T-helper 17 cell (primary cell): Measurements from ENCODE around the gene SLC49A3. TPM values are rescaled to one million over a fixed set of nuclear protein-coding genes. Genes with fewer than 3 reads are reported as not detected.

Source experiments
- ATAC-seq: fragments of 150-1000 bp; cut with Tn5 transposase; 2 replicates; pipeline ENCODE4 v1.10.0; 2021; ENCODE audit warnings: mild to moderate bottlenecking, moderate library complexity
- DNase-seq, 3 donors: peaks; one replicate each; pipeline versions ENCODE4 v3.0.0 to v3.0.0-alpha.2; 2020 to 2021
- H3K9me3 ChIP-seq: one replicate; pipeline ENCODE4 v1.7.0; 2013; ENCODE audit warnings: low read length, mild to moderate bottlenecking; ENCODE audit not compliant: control insufficient read depth, poor library complexity, severe bottlenecking
- H3K27ac Mint-ChIP-seq: one replicate; pipeline ENCODE4 v1.8.0; 2022; ENCODE audit warnings: mild to moderate bottlenecking, moderate library complexity, mixed read lengths
- H3K27me3 Mint-ChIP-seq: one replicate; pipeline ENCODE4 v1.8.0; 2022; ENCODE audit warnings: mixed read lengths
- H3K36me3 Mint-ChIP-seq: one replicate; pipeline ENCODE4 v1.8.0; 2022; ENCODE audit warnings: low read depth, mixed read lengths
- H3K4me1 Mint-ChIP-seq: one replicate; pipeline ENCODE4 v1.8.0; 2022; ENCODE audit warnings: mild to moderate bottlenecking, mixed read lengths
- H3K4me3 Mint-ChIP-seq: one replicate; pipeline ENCODE4 v1.8.0; 2022; ENCODE audit warnings: mild to moderate bottlenecking, moderate library complexity, mixed read lengths
- total RNA-seq, 4 donors: library from RNA in 2 of 4; stranded (reverse) in 2 of 4; gene quantifications; one replicate each; pipeline ENCODE4 v1.2.3 and lab custom pipeline; 2022 to 2026

Gene SLC49A3
- total RNA-seq, 2 donors from 2014 or later = 1.1 to 2.7 TPM

DNA sequence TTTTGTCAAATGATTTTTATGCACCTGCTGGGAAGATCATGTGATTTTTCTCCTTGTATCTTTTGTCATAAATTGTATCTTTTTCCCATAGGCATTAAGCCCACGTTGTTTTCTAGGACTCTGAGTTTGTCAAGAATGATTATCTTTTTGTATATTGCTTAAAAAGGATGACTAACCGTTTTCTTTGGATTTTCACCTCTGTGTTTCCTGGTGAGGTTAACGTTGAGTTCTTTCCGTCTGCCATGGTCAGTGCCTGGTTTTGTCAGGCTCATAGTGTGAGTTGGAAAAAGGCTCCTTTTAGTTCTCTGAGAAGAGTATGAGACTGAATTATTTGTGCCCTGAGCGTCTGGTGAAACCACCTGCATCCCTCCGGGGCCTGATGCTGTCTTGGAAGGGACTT is 38.6 kb upstream of the SLC49A3 start:
- ATAC-seq = no peak
- H3K36me3 Mint-ChIP-seq = no peaks in the 10 kb centered on the region
- no peaks in the 10 kb centered on the region for H3K9me3 ChIP-seq
- no peak for DNase-seq
- H3K4me1 Mint-ChIP-seq = peaks cover 17% of the 10 kb centered on the region
- peak overlapping the region; percentile 56 for H3K27ac Mint-ChIP-seq
- H3K27me3 Mint-ChIP-seq = no peaks in the 10 kb centered on the region
- no peak overlapping the region for H3K4me3 Mint-ChIP-seq

DNA sequence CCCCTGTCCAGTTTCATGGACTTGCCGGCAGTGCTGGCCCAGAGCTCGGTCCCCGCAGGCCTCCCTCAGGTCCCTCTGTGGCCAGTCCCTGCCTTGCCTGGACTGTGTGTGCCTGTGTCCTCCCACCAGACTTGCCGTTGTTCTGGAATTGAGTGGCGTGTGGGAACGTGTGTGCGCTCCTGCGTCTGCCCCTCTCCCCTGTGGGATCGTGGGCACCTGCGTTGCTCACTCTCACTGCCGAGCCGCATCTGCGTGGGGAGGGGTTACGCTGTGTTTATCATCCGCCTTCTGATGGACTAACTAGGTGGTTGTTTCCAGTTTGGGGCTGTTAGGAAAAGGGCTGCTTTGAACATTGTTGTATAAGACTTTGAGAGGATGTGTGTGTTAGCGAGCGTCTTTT is 37.9 kb upstream of the SLC49A3 start:
- Mint-ChIP-seq H3K4me3 (no peak overlapping the region), H3K27ac (peak overlapping the region; percentile 34), H3K27me3 (no peaks in the 10 kb centered on the region), H3K36me3 (no peaks in the 10 kb centered on the region), H3K4me1 (peaks cover 17% of the 10 kb centered on the region)
- no peaks in the 10 kb centered on the region for H3K9me3 ChIP-seq
- ATAC-seq (no peak), DNase-seq (no peak)

DNA sequence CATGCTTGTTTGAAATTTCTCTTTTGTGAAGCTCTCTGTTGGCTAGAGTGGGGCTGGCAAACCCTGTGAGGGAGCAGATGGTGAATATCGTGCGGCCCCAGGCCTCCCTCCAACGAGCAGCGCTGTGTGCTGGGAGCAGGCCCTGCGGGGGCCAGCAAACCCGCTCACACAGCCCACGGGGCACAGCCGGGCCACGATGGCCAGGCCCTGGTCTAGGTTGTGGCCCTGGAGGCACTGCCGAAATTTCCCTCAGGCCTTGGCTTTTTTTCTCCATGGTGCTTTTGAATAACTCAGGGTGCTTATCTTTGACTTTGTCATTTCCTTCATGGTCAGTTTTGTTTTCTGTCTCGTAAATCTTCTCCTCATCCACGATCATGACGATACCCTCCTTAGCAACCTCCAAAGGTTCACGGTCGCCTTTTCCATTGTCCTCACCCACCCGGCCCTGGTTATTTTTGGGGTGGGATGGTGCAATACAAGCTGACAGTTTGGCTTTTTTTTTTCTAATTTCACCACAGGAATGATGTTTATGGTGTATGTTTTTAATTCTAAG is 37.4 kb upstream of the SLC49A3 start:
- Mint-ChIP-seq H3K27ac (peak overlapping the region; percentile 34), H3K4me3 (no peak overlapping the region), H3K36me3 (no peaks in the 10 kb centered on the region), H3K4me1 (peaks cover 17% of the 10 kb centered on the region), H3K27me3 (no peaks in the 10 kb centered on the region)
- DNase-seq (no peak), ATAC-seq (no peak)
- H3K9me3 ChIP-seq = no peaks in the 10 kb centered on the region

DNA sequence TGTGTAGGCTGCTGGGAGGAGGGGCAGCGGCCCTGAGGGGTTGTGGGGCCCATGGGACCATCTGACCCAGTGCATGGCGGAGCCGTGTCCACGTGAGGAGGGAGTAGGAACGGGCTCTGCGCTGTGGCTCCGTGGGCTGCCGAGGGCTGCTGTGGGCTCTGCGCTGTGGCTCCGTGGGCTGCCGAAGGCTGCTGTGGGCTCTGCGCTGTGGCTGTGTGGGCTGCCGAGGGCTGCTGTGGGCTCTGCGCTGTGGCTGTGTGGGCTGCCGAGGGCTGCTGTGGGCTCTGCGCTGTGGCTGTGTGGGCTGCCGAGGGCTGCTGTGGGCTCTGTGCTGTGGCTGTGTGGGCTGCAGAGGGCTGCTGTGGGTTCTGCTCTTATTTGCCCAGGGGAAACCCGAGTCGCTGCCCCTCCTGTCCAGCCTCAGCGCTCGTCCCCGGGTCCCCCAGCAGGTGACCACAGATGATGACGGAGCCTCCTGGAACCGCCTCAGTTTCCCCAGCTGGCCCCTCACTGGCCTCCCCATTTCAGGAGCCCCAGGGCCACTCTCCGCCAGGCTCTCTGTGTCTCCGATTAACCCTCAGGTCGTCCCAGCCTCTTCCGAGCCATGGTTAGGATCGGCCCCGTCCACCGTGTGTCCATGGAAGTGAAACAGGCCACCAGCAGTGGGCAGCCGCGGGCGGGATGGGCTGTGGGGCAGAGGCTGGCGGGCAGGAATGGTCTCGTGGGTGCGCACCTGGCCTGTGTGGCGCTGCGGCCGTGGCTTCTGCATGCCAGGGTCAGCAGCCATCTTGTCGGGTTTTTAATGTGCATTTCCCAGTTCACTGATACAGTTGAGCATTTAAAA is 36.7 kb upstream of the SLC49A3 start:
- no peaks in the 10 kb centered on the region for H3K9me3 ChIP-seq
- Mint-ChIP-seq H3K27me3 (no peaks in the 10 kb centered on the region), H3K4me3 (no peak overlapping the region), H3K4me1 (peaks cover 14% of the 10 kb centered on the region), H3K36me3 (no peaks in the 10 kb centered on the region), H3K27ac (no peak overlapping the region)
- no peak for ATAC-seq
- DNase-seq = no peak

DNA sequence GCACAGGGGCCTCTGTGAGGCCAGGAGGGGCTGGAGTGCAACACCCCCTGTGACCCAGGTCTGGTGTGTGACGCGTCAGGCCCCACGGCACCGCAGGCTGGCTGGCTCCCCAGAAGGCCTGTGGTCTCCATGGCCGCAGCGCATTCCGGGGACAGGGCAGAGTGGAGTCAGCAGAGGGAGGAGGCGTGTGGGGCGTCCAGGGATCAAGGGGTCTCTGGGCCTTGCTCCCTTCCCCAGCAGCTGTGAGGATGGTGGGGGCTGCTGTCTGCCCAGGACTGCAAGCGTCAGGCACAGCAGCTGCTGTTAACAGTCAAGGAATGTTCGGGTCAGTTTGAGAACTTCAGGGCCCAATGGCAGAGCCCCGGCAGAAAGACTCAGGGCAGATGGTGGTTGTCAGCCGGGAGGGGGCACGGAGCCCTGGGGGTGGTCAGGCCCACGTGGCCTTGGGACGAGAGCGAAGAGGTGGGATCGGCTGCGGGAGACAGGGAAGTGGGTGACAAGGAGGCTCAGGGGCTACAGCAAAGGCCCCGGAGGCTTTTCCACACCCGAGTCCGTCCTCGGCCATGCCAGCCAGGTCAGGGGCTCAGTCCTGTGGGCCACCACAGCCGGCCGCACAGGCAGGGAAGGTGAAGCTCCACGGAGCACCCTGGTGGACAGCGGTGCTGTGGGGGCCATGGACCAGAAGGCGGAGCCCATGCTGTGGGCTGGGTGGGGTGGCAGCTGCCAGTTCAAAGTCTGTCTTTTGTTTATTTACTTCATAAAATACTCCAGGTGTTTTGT is 35.0 kb upstream of the SLC49A3 start:
- H3K4me1 Mint-ChIP-seq = peaks cover 15% of the 10 kb centered on the region
- H3K4me3 Mint-ChIP-seq = no peak overlapping the region
- H3K36me3 Mint-ChIP-seq = no peaks in the 10 kb centered on the region
- H3K9me3 ChIP-seq = no peaks in the 10 kb centered on the region
- H3K27me3 Mint-ChIP-seq = no peaks in the 10 kb centered on the region
- peak overlapping the region; percentile 32 for H3K27ac Mint-ChIP-seq
- DNase-seq = no peak
- no peak for ATAC-seq

DNA sequence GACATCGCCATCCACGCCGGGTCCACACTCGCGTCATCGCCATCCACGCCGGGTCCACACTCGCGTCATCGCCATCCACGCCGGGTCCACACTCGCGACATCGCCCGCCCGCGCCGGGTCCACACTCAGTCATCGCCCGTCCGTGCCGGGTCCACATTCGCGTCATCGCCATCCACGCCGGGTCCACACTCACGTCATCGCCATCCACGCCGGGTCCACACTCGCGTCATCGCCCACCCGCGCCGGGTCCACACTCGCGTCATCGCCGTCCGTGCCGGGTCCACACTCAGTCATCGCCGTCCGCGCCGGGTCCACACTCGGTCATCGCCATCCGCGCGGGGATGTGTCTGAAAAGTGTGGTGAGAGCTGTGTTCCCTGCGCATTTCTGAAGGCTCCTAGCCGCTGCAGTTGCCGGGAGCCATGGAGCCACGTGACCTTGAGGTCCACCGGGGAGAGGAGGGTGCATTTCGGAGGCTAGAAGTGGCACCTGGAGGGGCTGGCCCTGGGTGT is 34.0 kb upstream of the SLC49A3 start:
- H3K9me3 ChIP-seq = no peaks in the 10 kb centered on the region
- no peak overlapping the region for H3K27ac Mint-ChIP-seq
- no peak for DNase-seq
- peaks cover 16% of the 10 kb centered on the region for H3K4me1 Mint-ChIP-seq
- no peaks in the 10 kb centered on the region for H3K36me3 Mint-ChIP-seq
- no peaks in the 10 kb centered on the region for H3K27me3 Mint-ChIP-seq
- no peak for ATAC-seq
- H3K4me3 Mint-ChIP-seq = no peak overlapping the region

DNA sequence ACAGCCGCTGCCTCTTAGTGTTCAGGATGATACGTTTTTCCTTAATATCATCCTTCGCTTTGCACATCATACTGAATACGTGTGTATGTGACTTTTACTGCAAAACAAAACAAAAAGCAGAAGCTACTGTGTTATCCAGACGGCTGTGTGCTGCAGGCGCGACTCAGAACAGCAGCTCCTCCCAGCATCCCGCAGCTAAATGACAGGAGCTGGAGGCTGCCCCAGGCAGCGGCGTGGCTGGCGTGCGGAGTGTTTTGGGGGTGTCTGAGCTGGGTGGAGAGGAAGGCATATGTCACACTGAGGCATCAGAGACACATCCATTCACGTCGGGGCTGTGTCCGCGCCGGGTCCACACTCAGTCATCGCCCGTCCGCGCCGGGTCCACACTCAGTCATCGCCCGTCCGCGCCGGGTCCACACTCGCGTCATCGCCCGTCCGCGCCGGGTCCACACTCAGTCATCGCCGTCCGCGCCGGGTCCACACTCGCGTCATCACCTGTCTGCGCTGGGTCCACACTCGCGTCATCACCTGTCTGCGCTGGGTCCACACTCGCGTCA is 33.3 kb upstream of the SLC49A3 start:
- H3K9me3 ChIP-seq = no peaks in the 10 kb centered on the region
- DNase-seq (no peak), ATAC-seq (no peak)
- no peaks in the 10 kb centered on the region for H3K36me3 Mint-ChIP-seq
- peaks cover 21% of the 10 kb centered on the region for H3K4me1 Mint-ChIP-seq
- H3K27ac Mint-ChIP-seq = peak overlapping the region; percentile 27
- H3K27me3 Mint-ChIP-seq = no peaks in the 10 kb centered on the region
- H3K4me3 Mint-ChIP-seq = no peak overlapping the region

DNA sequence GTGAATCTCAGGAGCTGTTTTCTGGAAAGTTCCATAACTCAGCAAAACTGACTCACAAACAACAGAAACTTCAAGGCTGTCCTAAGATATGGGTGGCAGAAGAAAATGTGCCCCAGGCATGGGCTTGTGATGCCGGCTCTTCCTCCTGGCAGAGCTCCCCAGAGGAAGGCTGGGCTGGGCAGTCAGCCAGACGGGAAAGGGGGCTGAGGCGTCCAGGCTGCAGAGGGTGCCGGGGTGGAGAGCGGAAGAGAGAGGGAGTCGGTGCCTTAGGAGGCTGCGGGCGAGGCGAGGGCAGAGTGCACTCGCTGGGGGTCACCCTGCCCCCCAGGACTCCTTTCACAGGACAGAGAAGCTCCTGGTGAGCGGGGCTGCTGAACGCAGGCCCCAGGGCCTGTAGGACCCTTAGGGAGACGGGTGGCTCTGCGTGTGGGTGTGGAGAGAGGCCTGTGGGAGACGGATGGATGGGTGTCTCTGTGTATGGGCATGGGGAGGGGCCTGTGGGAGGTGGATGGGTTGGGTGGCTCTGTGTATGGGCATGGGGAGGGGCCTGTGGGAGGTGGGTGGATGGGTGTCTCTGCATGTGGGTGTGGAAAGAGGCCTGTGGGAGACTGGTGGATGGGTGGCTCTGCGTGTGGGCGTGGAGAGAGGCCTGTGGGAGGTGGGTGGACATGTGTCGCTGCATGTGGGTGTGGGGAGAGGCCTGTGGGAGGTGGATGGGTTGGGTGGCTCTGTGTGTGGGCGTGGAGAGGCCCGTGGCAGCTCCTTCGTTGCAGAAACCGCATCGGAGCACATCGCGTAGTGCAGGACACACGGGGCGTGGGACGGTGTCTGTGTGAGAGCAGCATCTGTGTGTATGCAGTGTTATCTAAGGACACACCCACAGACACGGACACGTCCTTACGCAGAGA is 32.6 kb upstream of the SLC49A3 start:
- H3K36me3 Mint-ChIP-seq = no peaks in the 10 kb centered on the region
- H3K27ac Mint-ChIP-seq = peak overlapping the region; percentile 27
- no peaks in the 10 kb centered on the region for H3K27me3 Mint-ChIP-seq

DNA sequence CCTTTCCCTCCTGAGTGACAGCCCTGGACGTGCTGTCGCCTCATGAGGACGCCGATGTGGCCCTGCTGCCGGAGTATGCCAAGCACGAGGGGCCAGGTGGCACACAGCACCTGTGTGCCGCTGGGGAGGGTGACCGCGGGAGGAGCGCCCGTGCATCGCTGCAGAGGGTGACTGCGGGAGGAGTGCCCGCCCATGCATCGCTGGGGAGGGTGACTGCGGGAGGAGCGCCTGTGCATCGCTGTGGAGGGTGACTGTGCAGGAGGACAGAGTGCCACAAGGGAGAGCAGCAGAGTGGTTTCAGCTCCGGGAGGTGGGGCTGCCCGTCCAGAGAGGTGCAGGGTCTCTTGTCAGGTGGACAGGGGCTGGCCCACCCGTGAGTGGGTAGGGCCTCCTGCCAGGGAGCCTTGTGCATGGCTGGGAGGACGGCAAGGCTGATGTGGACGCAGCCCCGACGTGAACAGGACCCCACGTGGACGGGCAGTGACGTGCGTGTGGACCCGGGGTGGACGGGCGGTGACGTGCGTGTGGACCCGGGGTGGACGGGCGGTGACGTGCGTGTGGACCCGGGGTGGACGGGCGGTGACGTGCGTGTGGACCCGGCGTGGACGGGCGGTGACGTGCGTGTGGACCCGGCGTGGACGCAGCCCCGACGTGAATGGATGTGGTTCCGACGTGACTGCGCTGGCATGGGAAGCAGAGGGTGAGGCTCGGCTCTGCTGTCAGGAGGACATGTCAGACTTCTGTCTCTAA is 31.3 kb upstream of the SLC49A3 start:
- ATAC-seq (no peak), DNase-seq (no peak)
- Mint-ChIP-seq H3K27ac (no peak overlapping the region), H3K4me3 (peak overlapping the region; percentile 13), H3K27me3 (no peaks in the 10 kb centered on the region), H3K4me1 (peaks cover 15% of the 10 kb centered on the region), H3K36me3 (no peaks in the 10 kb centered on the region)
- no peaks in the 10 kb centered on the region for H3K9me3 ChIP-seq

More for the DNA sequence above, 32.6 kb upstream of the SLC49A3 start:
- H3K9me3 ChIP-seq = no peaks in the 10 kb centered on the region
- DNase-seq (no peak), ATAC-seq (no peak)
- Mint-ChIP-seq H3K4me3 (no peak overlapping the region), H3K4me1 (peaks cover 17% of the 10 kb centered on the region)

DNA sequence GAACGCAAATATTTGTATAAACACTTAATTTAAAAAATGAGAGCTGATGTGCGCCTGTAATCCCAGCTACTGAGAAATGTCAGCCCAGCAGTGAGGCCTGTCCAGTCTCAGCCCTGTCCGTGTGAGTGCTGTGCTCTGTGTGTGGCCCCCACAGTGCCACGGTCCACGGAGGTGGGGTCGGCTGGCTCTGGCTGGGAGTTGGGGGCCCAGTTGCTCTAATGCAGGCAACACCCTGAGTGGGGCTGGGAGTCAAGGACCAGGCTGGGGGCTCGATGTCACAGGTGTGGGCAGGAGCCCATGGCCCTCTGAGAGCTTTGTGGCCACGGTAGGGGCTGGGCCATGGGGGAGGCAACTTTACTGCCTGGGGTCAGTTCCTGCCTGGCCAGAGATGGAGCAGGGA is 29.5 kb upstream of the SLC49A3 start:
- no peaks in the 10 kb centered on the region for H3K9me3 ChIP-seq
- ATAC-seq (no peak), DNase-seq (no peak)
- H3K4me1 Mint-ChIP-seq = peaks cover 16% of the 10 kb centered on the region
- H3K36me3 Mint-ChIP-seq = no peaks in the 10 kb centered on the region
- H3K27me3 Mint-ChIP-seq = no peaks in the 10 kb centered on the region
- H3K27ac Mint-ChIP-seq = no peak overlapping the region
- H3K4me3 Mint-ChIP-seq = no peak overlapping the region

DNA sequence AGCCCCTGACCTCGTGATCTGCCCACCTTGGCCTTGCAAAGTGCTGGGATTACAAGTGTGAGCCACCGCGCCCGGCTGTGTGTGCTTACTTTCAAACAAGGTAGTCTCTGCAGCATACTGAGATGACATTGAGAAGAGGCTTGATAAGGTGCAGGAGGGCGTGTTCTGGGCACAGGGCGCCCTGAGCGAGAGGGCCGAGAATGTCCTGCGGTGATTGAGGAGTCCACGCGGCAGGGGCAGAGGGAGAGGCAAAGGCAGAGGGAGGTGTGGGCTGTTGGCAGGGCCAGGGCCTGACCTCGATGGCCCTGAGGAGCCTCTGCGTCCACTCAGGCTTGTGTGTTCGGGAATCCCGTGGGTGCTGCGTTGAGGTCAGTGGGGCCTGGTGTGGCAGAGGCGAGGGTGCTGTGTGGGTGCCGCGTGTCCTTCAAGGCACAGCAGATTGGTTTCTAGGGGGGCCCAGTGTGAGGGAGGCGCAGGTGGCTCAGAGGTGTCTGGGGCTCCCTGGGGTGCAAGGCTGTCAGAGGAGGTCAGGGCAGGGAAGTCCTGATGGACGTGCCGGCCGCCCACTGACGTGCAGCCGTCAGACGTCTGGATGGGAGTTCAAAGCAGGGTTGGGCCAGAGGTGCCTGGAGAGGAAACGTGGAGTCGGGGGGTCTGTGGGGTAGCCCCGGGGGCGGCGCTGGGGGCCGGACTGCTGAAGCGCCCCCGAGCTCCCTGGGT is 28.8 kb upstream of the SLC49A3 start:
- DNase-seq = no peak
- Mint-ChIP-seq H3K36me3 (no peaks in the 10 kb centered on the region), H3K27ac (no peak overlapping the region), H3K4me3 (no peak overlapping the region), H3K4me1 (peaks cover 15% of the 10 kb centered on the region), H3K27me3 (no peaks in the 10 kb centered on the region)
- no peaks in the 10 kb centered on the region for H3K9me3 ChIP-seq
- no peak for ATAC-seq
